Neural cell (in vitro differentiated cells): ENCODE results near the gene IPPK. TPM values are rescaled to one million over a fixed set of nuclear protein-coding genes. Genes with fewer than 3 reads are reported as not detected.
"Not testable (repeated sequence)": the region's sequence is repeated elsewhere in the genome, so short reads cannot be mapped to it uniquely, and the experiment has no call there.

ENCODE experiments used
- H2AFZ ChIP-seq: fragments of 200-600, 300-800 bp; sonication (generic), shearing (Covaris generic); 2 replicates; pipeline ENCODE4 v1.6.0; 2014; ENCODE audit warnings: low read depth, mild to moderate bottlenecking, antibody characterized with exemption, low read length, moderate library complexity
- H3F3A ChIP-seq: fragments of 200-600 bp; shearing (Covaris generic); 2 replicates; pipeline ENCODE4 v1.6.1; 2016; ENCODE audit warnings: mild to moderate bottlenecking, moderate library complexity, mixed read lengths, antibody characterized with exemption, low read length; ENCODE audit not compliant: insufficient read depth, poor library complexity, severe bottlenecking
- H3K27ac ChIP-seq: fragments of 200-600, 300-800 bp; sonication (generic), shearing (Covaris generic); 2 replicates; pipeline ENCODE4 v1.5.1; 2014; ENCODE audit warnings: mild to moderate bottlenecking, low read length, moderate library complexity
- H3K27me3 ChIP-seq: fragments of 300-800, 200-600 bp; sonication (generic), shearing (Covaris generic); 2 replicates; pipeline ENCODE4 v1.6.0; 2014; ENCODE audit warnings: mild to moderate bottlenecking, low read depth, low read length, moderate library complexity; ENCODE audit not compliant: insufficient read depth
- H3K36me3 ChIP-seq: fragments of 300-800, 200-600 bp; sonication (generic), shearing (Covaris generic); 2 replicates; pipeline ENCODE4 v1.5.1; 2014; ENCODE audit warnings: mild to moderate bottlenecking, antibody characterized with exemption, low read length, moderate library complexity; ENCODE audit not compliant: insufficient read depth
- H3K4me2 ChIP-seq: fragments of 300-800, 200-600 bp; sonication (generic), shearing (Covaris generic); 2 replicates; pipeline ENCODE4 v1.6.0; 2014; ENCODE audit warnings: mild to moderate bottlenecking, low read length
- H3K4me3 ChIP-seq: fragments of 300-800, 200-600 bp; sonication (generic), shearing (Covaris generic); 2 replicates; pipeline ENCODE4 v1.5.1; 2014; ENCODE audit warnings: mild to moderate bottlenecking, low read length, moderate library complexity
- H3K79me2 ChIP-seq: fragments of 200-600 bp; shearing (Covaris generic); replicated peaks from 2 replicates; pipeline ENCODE4 v1.6.0; 2014; ENCODE audit warnings: mild to moderate bottlenecking, low read length, moderate library complexity; ENCODE audit not compliant: insufficient read depth
- H3K9ac ChIP-seq: fragments of 300-800, 200-600 bp; sonication (generic), shearing (Covaris generic); 2 replicates; pipeline ENCODE4 v1.6.1; 2016; ENCODE audit warnings: mild to moderate bottlenecking, low read length, mixed read lengths
- H3K9me2 ChIP-seq: fragments of 200-600 bp; shearing (Covaris generic); 2 replicates; pipeline ENCODE4 v1.6.1; 2016; ENCODE audit warnings: mild to moderate bottlenecking, low read length, mixed read lengths; ENCODE audit not compliant: insufficient read depth
- H3K9me3 ChIP-seq: fragments of 200-600, 300-800 bp; sonication (generic), shearing (Covaris generic); 2 replicates; pipeline ENCODE4 v1.6.1; 2016; ENCODE audit warnings: mild to moderate bottlenecking, mixed run types, low read length, moderate library complexity, mixed read lengths
- H4K20me1 ChIP-seq: fragments of 200-600 bp; shearing (Covaris generic); 2 replicates; pipeline ENCODE4 v1.6.1; 2016; ENCODE audit warnings: mild to moderate bottlenecking, mixed run types; ENCODE audit not compliant: insufficient read depth
- CTCF ChIP-seq: fragments of 450-650 bp; IDR thresholded peaks from 2 replicates; pipeline ENCODE4 v1.5.1; 2014; ENCODE audit warnings: antibody characterized with exemption, mild to moderate bottlenecking, moderate library complexity; ENCODE audit not compliant: poor library complexity, severe bottlenecking
- EP300 ChIP-seq: fragments of 450-650 bp; conservative IDR thresholded peaks from 2 replicates; pipeline ENCODE4 v1.6.1; 2014; ENCODE audit warnings: antibody characterized with exemption, mild to moderate bottlenecking, moderate library complexity; ENCODE audit not compliant: poor library complexity, severe bottlenecking
- EZH2 ChIP-seq: fragments of 200-600, 300-800 bp; shearing (Covaris generic), sonication (generic); IDR thresholded peaks from 2 replicates; pipeline ENCODE4 v1.6.1; 2014; ENCODE audit warnings: antibody characterized with exemption, low read length, borderline replicate concordance, mild to moderate bottlenecking; ENCODE audit not compliant: insufficient read depth, poor library complexity, severe bottlenecking
- MXI1 ChIP-seq: fragments of 450-650 bp; conservative IDR thresholded peaks from 2 replicates; pipeline ENCODE4 v1.6.1; 2014; ENCODE audit warnings: antibody characterized with exemption, mild to moderate bottlenecking; ENCODE audit not compliant: poor library complexity, severe bottlenecking
- POLR2AphosphoS5 ChIP-seq: IDR thresholded peaks from 2 replicates; pipeline ENCODE4 v1.6.1; 2012
- RAD21 ChIP-seq: fragments of 450-650 bp; conservative IDR thresholded peaks from 2 replicates; pipeline ENCODE4 v1.6.1; 2014; ENCODE audit warnings: antibody characterized with exemption, mild to moderate bottlenecking, moderate library complexity
- REST ChIP-seq: IDR thresholded peaks from 2 replicates; pipeline ENCODE4 v1.6.1; 2012; ENCODE audit warnings: borderline replicate concordance
- SMC3 ChIP-seq: fragments of 450-650 bp; conservative IDR thresholded peaks from 2 replicates; pipeline ENCODE4 v1.6.1; 2014; ENCODE audit warnings: antibody characterized with exemption, mild to moderate bottlenecking, moderate library complexity; ENCODE audit not compliant: poor library complexity
- TAF1 ChIP-seq: IDR thresholded peaks from 2 replicates; pipeline ENCODE4 v1.6.1; 2012; ENCODE audit warnings: low read depth
- polyA plus RNA-seq: library from polyadenylated mRNA; depleted of rRNA; stranded (reverse); fragments of >200 nt; gene quantifications from 2 replicates; pipeline ENCODE4 v1.2.3, GENCODE V29; 2014

IPPK gene
- polyA plus RNA-seq, 1 donor from 2014 or later: 34.3 TPM

- H3K79me2 ChIP-seq: no peaks in the 10 kb centered on the region
- no peak overlapping the region for H3K27ac ChIP-seq
- H3K36me3 ChIP-seq: no peaks in the 10 kb centered on the region
- no peaks in the 10 kb centered on the region for H4K20me1 ChIP-seq
- H3K9ac ChIP-seq: no peak overlapping the region
- H3K9me2 ChIP-seq: no peaks in the 10 kb centered on the region
- no peaks in the 10 kb centered on the region for H3F3A ChIP-seq
- H3K9me3 ChIP-seq: no peaks in the 10 kb centered on the region
- no peak overlapping the region for H2AFZ ChIP-seq
- TF ChIP-seq CTCF (no peak), MXI1 (no peak), EZH2 (no peak), POLR2AphosphoS5 (no peak), SMC3 (no peak), EP300 (no peak), RAD21 (no peak), TAF1 (no peak), REST (no peak)
- no peak overlapping the region for H3K4me3 ChIP-seq
- no peak overlapping the region for H3K4me2 ChIP-seq
- H3K27me3 ChIP-seq: no peaks in the 10 kb centered on the region
Measured at GRCh38 chr9:92598382-92598781, 71.5 kb downstream of the IPPK start.

- H3K36me3 ChIP-seq: no peaks in the 10 kb centered on the region
- no peak overlapping the region for H3K27ac ChIP-seq
- H3K9ac ChIP-seq: no peak overlapping the region
- H2AFZ ChIP-seq: no peak overlapping the region
- H3K9me2 ChIP-seq: no peaks in the 10 kb centered on the region
- no peak overlapping the region for H3K4me3 ChIP-seq
- no peaks in the 10 kb centered on the region for H3K9me3 ChIP-seq
- no peak overlapping the region for H3K4me2 ChIP-seq
- no peaks in the 10 kb centered on the region for H3F3A ChIP-seq
- no peaks in the 10 kb centered on the region for H4K20me1 ChIP-seq
- no peaks in the 10 kb centered on the region for H3K27me3 ChIP-seq
- TF ChIP-seq CTCF: no peak
- no peaks in the 10 kb centered on the region for H3K79me2 ChIP-seq
Measured at GRCh38 chr9:92595930-92596329, 74.0 kb downstream of the IPPK start.

GRCh38 chr9:92595075-92595474 lies 74.9 kb downstream of the IPPK start:
- H3K27ac ChIP-seq, H3K27me3 ChIP-seq: not testable (repeated sequence)

More at GRCh38 chr9:92595075-92595474, 74.9 kb downstream of the IPPK start:
- not testable (repeated sequence) for H3F3A ChIP-seq, H3K9me3 ChIP-seq, H3K79me2 ChIP-seq, H4K20me1 ChIP-seq, H3K9ac ChIP-seq, H3K9me2 ChIP-seq, H2AFZ ChIP-seq, H3K36me3 ChIP-seq, H3K4me2 ChIP-seq, H3K4me3 ChIP-seq
